GM12878 (cell line): ENCODE results near the gene VNN1. TPM values are rescaled to one million over a fixed set of nuclear protein-coding genes. Genes with fewer than 3 reads are reported as not detected.

Experiments
- ATAC-seq: fragments of 200-7000 bp; cut with Tn5 transposase; 3 replicates; pipeline ENCODE4 v1.9.1; 2020; ENCODE audit warnings: mild to moderate bottlenecking, moderate library complexity
- BruUV-seq: library from RNA; stranded (reverse); fragments of 400-500 nt; replicated peaks from 2 replicates; lab custom pipeline; 2021; lab: Mats Ljungman, UMichigan
- CTCF ChIA-PET: fragments of 300-600 bp; sonication (Branson Sonifier 250); formaldehyde crosslinking; extraction: SDS; loops from one replicate; lab custom pipeline; 2021; ENCODE audit warnings: inconsistent platforms; lab: Yijun Ruan, JAX
- POLR2A ChIA-PET: fragments of 350-600 bp; formaldehyde crosslinking; extraction: SDS; loops from one replicate; lab custom pipeline; 2021; ENCODE audit warnings: inconsistent platforms; lab: Charles Lee
- RAD21 ChIA-PET: fragments of 300-600 bp; sonication (Branson Sonifier 250); formaldehyde crosslinking; loops from one replicate; lab custom pipeline; 2023; ENCODE audit warnings: antibody characterized with exemption; ENCODE audit not compliant: unreplicated experiment; lab: Charles Lee
- SMC1A ChIA-PET: fragments of 300-600 bp; sonication (Branson Sonifier 250); formaldehyde crosslinking; loops from one replicate; lab custom pipeline; 2023; ENCODE audit not compliant: unreplicated experiment, uncharacterized antibody; lab: Charles Lee
- DNase-seq: peaks from one replicate; pipeline ENCODE4 v3.0.0-alpha.2; 2011; ENCODE audit warnings: low read depth, low spot score
- FAIRE-seq: peaks from 3 replicates; lab custom pipeline; 2011; peaks lifted over from hg19 to GRCh38; lab: Jason Lieb, UNC
- H2AFZ ChIP-seq: 2 replicates; pipeline ENCODE4 v1.6.0; 2011; ENCODE audit warnings: low read depth, low read length, control low read depth; ENCODE audit not compliant: control insufficient read depth
- H3K27ac ChIP-seq: 2 replicates; pipeline ENCODE4 v1.5.1; 2011; ENCODE audit warnings: control low read depth; ENCODE audit not compliant: control insufficient read depth, insufficient read depth
- H3K27me3 ChIP-seq, 2 experiments: replicated peaks in 1 of 2; 2 replicates each; pipeline versions ENCODE4 v1.6.0 to v1.6.1; 2011; ENCODE audit warnings: low read length in 1 of 2; ENCODE audit not compliant: control insufficient read depth in 2 of 2, insufficient read depth in 2 of 2
- H3K36me3 ChIP-seq, 2 experiments: 2 replicates each; pipeline ENCODE4 v1.5.1; 2011; ENCODE audit warnings: low read length in 1 of 2; ENCODE audit not compliant: control insufficient read depth in 2 of 2, insufficient read depth in 2 of 2
- H3K4me1 ChIP-seq: 2 replicates; pipeline ENCODE4 v1.6.1; 2011; ENCODE audit warnings: mild to moderate bottlenecking, low read length, moderate library complexity, mixed read lengths; ENCODE audit not compliant: control insufficient read depth, insufficient read depth
- H3K4me2 ChIP-seq: 2 replicates; pipeline ENCODE4 v1.6.0; 2011; ENCODE audit warnings: control low read depth; ENCODE audit not compliant: control insufficient read depth, insufficient read depth
- H3K4me3 ChIP-seq: fragments of 200-600 bp; sonication (generic); 2 replicates; pipeline ENCODE4 v1.5.1; 2016
- H3K79me2 ChIP-seq: 2 replicates; pipeline ENCODE4 v1.6.0; 2011; ENCODE audit warnings: low read length; ENCODE audit not compliant: control insufficient read depth, insufficient read depth
- H3K9ac ChIP-seq: 2 replicates; pipeline ENCODE4 v1.8.0; 2011; ENCODE audit warnings: low read length, control low read depth, mixed read lengths; ENCODE audit not compliant: control insufficient read depth, insufficient read depth
- H3K9me3 ChIP-seq: replicated peaks from 3 replicates; pipeline ENCODE4 v1.5.1; 2011; ENCODE audit warnings: mild to moderate bottlenecking, low read length; ENCODE audit not compliant: control insufficient read depth, insufficient read depth
- H4K20me1 ChIP-seq: 2 replicates; pipeline ENCODE4 v1.6.0; 2011; ENCODE audit not compliant: control insufficient read depth, insufficient read depth
- BCLAF1 ChIP-seq: fragments of 450-650 bp; IDR thresholded peaks from 2 replicates; pipeline ENCODE4 v1.6.1; 2017; ENCODE audit warnings: antibody characterized with exemption, mild to moderate bottlenecking, moderate library complexity
- ESRRA ChIP-seq: IDR thresholded peaks from 2 replicates; pipeline ENCODE4 v1.6.1; 2012; ENCODE audit warnings: mild to moderate bottlenecking, low read length, improper control_type of control experiment
- HDAC2 ChIP-seq: fragments of 200-600 bp; sonication (generic); IDR thresholded peaks from 2 replicates; pipeline ENCODE4 v1.6.1; 2017
- HDGF ChIP-seq: fragments of 450-650 bp; IDR thresholded peaks from 2 replicates; pipeline ENCODE4 v1.6.1; 2016; ENCODE audit warnings: antibody characterized with exemption
- IRF4 ChIP-seq: IDR thresholded peaks from 2 replicates; pipeline ENCODE4 v1.6.1; 2011; ENCODE audit warnings: low read depth, low read length
- MYC ChIP-seq: IDR thresholded peaks from 2 replicates; pipeline ENCODE4 v1.6.1; 2011; ENCODE audit warnings: mild to moderate bottlenecking, low read length, moderate library complexity, inconsistent platforms; ENCODE audit not compliant: insufficient read depth, insufficient replicate concordance, insufficient read length, severe bottlenecking
- NFXL1 ChIP-seq: fragments of 450-650 bp; IDR thresholded peaks from 2 replicates; pipeline ENCODE4 v1.6.1; 2017; ENCODE audit warnings: antibody characterized with exemption, mild to moderate bottlenecking, borderline replicate concordance
- POLR2AphosphoS5 ChIP-seq: IDR thresholded peaks from 2 replicates; pipeline ENCODE4 v1.6.1; 2011; ENCODE audit warnings: mild to moderate bottlenecking, low read length, inconsistent platforms
- SKIL ChIP-seq: fragments of 450-650 bp; IDR thresholded peaks from 2 replicates; pipeline ENCODE4 v1.6.1; 2017; ENCODE audit warnings: mild to moderate bottlenecking, low read depth, inconsistent platforms; ENCODE audit not compliant: poor library complexity, severe bottlenecking
- SMARCA5 ChIP-seq: fragments of 450-650 bp; IDR thresholded peaks from 2 replicates; pipeline ENCODE4 v1.6.1; 2017; ENCODE audit warnings: mild to moderate bottlenecking
- SPI1 ChIP-seq: IDR thresholded peaks from 2 replicates; pipeline ENCODE4 v1.6.1; 2011; ENCODE audit warnings: low read depth, mild to moderate bottlenecking, low read length, moderate library complexity, borderline replicate concordance; ENCODE audit not compliant: insufficient read depth
- SREBF1 ChIP-seq: IDR thresholded peaks from 2 replicates; pipeline ENCODE4 v1.6.1; 2012; ENCODE audit warnings: mild to moderate bottlenecking, low read length
- SUPT20H ChIP-seq: IDR thresholded peaks from 2 replicates; pipeline ENCODE4 v1.6.1; 2011; ENCODE audit warnings: low read depth, mild to moderate bottlenecking, low read length, moderate library complexity, borderline replicate concordance; ENCODE audit not compliant: control insufficient read depth
- TCF12 ChIP-seq: IDR thresholded peaks from 2 replicates; pipeline ENCODE4 v1.6.1; 2011; ENCODE audit warnings: low read depth, mild to moderate bottlenecking, low read length
- TCF3 ChIP-seq: IDR thresholded peaks from 2 replicates; pipeline ENCODE4 v1.6.1; 2012; ENCODE audit warnings: low read depth, mild to moderate bottlenecking, low read length, borderline replicate concordance; ENCODE audit not compliant: insufficient read depth
- ZNF217 ChIP-seq: fragments of 450-650 bp; IDR thresholded peaks from 2 replicates; pipeline ENCODE4 v1.6.1; 2017; ENCODE audit warnings: antibody characterized with exemption, mild to moderate bottlenecking
- ZNF24 ChIP-seq: fragments of 450-650 bp; IDR thresholded peaks from 2 replicates; pipeline ENCODE4 v1.6.1; 2017; ENCODE audit warnings: antibody characterized with exemption, mild to moderate bottlenecking
- ZNF622 ChIP-seq: fragments of 450-650 bp; IDR thresholded peaks from 2 replicates; pipeline ENCODE4 v1.6.1; 2017; ENCODE audit warnings: mild to moderate bottlenecking, inconsistent platforms
- WGBS: methylation state at CpG from one replicate; pipeline ENCODE4 v1.1.6; 2016; ENCODE audit warnings: low lambda C conversion rate; ENCODE audit not compliant: insufficient replicate concordance, insufficient coverage; ENCODE audit errors: missing lambda C conversion rate; 5-methylcytosine and 5-hydroxymethylcytosine counted together
- in situ Hi-C: fragments of 300-500 bp; cut with MboI; formaldehyde crosslinking; loops from 9 replicates; pipeline ENCODE4 v1.14.3; 2018; ENCODE audit warnings: mixed read lengths
- intact Hi-C: fragments of 100-400 bp; cut with micrococcal nuclease; formaldehyde crosslinking; loops from one replicate; pipeline ENCODE4 v1.14.2; 2022; ENCODE audit not compliant: unreplicated experiment
- polyA plus RNA-seq, 11 experiments: library from polyadenylated mRNA; depleted of rRNA in 4 of 11; unstranded in 6 of 11; stranded (reverse) in 5 of 11; fragments of >200 nt; fragmentation: Nextera tagmentation in 4 of 11; fragmentation: Illumina TruSeq in 1 of 11; extraction: Ambion mirVana in 4 of 11; extraction: Trizol in 1 of 11; gene quantifications; 1 replicate in 1 of 11; 2 replicates in 10 of 11; pipeline versions ENCODE4 v1.2.1 to v1.2.3, GENCODE V29; 2011 to 2016; ENCODE audit warnings: inconsistent platforms in 2 of 11, missing spikeins in 2 of 11, low read depth in 1 of 11
- total RNA-seq, 4 experiments: library from RNA; depleted of rRNA in 3 of 4; stranded (reverse); fragments of >200 nt in 3 of 4; fragmentation: Illumina TruSeq in 1 of 4; extraction: Trizol in 1 of 4; gene quantifications; 2 replicates each; pipeline versions ENCODE4 v1.2.1 to v1.2.3, GENCODE V29; 2013 to 2021
- TF ChIP-seq, protein P1 (sequence below): IDR thresholded peaks from 2 replicates; pipeline ENCODE4 v1.6.1; 2011; ENCODE audit warnings: low read depth, low read length, improper control_type of control experiment, borderline replicate concordance
- TF ChIP-seq, protein P2 (sequence below): IDR thresholded peaks from 2 replicates; pipeline ENCODE4 v1.6.1; 2012; ENCODE audit warnings: low read length, inconsistent platforms

Gene VNN1
- total and polyA plus RNA-seq, 10 of the 15 experiments (the other 5 are each of a cell fraction or from before 2014, with no cell fraction given) = not detected

GRCh38 chr6:132742495-132742894, 28.6 kb upstream of the VNN1 start:
- Histone ChIP-seq H3K27ac (no peak overlapping the region), H3K4me2 (no peak overlapping the region), H2AFZ (no peak overlapping the region), H3K79me2 (no peaks in the 10 kb centered on the region), H4K20me1 (no peaks in the 10 kb centered on the region), H3K9me3 (no peaks in the 10 kb centered on the region), H3K4me1 (no peaks in the 10 kb centered on the region), H3K27me3 (no peaks in the 10 kb centered on the region), H3K4me3 (no peak overlapping the region), H3K36me3 (no peaks in the 10 kb centered on the region), H3K9ac (no peak overlapping the region)
- in situ Hi-C loops (no loop called here), intact Hi-C loops (no loop called here)
- FAIRE-seq (no peak), DNase-seq (no peak), ATAC-seq (no peak)
- POLR2A ChIA-PET = no interaction called here
- TF ChIP-seq, protein P1, sequence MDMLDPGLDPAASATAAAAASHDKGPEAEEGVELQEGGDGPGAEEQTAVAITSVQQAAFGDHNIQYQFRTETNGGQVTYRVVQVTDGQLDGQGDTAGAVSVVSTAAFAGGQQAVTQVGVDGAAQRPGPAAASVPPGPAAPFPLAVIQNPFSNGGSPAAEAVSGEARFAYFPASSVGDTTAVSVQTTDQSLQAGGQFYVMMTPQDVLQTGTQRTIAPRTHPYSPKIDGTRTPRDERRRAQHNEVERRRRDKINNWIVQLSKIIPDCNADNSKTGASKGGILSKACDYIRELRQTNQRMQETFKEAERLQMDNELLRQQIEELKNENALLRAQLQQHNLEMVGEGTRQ = no peak
- TF ChIP-seq POLR2AphosphoS5 (no peak), BCLAF1 (no peak), TCF12 (no peak), IRF4 (no peak), TCF3 (no peak), SREBF1 (no peak), ZNF24 (no peak), HDGF (no peak), SMARCA5 (no peak), MYC (no peak), SUPT20H (no peak), ZNF217 (no peak), SKIL (no peak), NFXL1 (no peak), ZNF622 (no peak), ESRRA (no peak), SPI1 (no peak), HDAC2 (no peak)
- TF ChIP-seq, protein P2, sequence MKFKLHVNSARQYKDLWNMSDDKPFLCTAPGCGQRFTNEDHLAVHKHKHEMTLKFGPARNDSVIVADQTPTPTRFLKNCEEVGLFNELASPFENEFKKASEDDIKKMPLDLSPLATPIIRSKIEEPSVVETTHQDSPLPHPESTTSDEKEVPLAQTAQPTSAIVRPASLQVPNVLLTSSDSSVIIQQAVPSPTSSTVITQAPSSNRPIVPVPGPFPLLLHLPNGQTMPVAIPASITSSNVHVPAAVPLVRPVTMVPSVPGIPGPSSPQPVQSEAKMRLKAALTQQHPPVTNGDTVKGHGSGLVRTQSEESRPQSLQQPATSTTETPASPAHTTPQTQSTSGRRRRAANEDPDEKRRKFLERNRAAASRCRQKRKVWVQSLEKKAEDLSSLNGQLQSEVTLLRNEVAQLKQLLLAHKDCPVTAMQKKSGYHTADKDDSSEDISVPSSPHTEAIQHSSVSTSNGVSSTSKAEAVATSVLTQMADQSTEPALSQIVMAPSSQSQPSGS = no peak
- BruUV-seq = no TSS peak
- SMC1A ChIA-PET = no interaction called here
- WGBS = 51% methylated on average over 4 of the region's 4 CpGs
- CTCF ChIA-PET = interaction anchor here (1.3 kb wide), 1 partner anchor 72 kb away, joined by 4 read pairs; no protein-coding TSS in a partner anchor
- RAD21 ChIA-PET = no interaction called here
